Measurements from ENCODE around the gene BCORL1. TPM values are rescaled to one million over a fixed set of nuclear protein-coding genes. Genes with fewer than 3 reads are reported as not detected.

The BCORL1 gene
- total and polyA plus RNA-seq, 2 donors (not counting 1 experiment from before 2014, with no cell fraction given) = 1.9 to 14.3 TPM

- no peaks in the 10 kb centered on the region for H3K27me3 Mint-ChIP-seq
- no peak overlapping the region for H3K4me3 Mint-ChIP-seq
- no peaks in the 10 kb centered on the region for H3K4me1 Mint-ChIP-seq
- H3K9me3 Mint-ChIP-seq (ENCODE audit: insufficient read depth) = no peaks in the 10 kb centered on the region
- DNase-seq (no peak), ATAC-seq (ENCODE audit: low read depth) (no peak)
- Histone ChIP-seq H3K4me1 (ENCODE audit: control insufficient read depth in 2 of 2, insufficient read depth in 2 of 2, low read length in 2 of 2) (no peaks in the 10 kb centered on the region), H3K9me3 (ENCODE audit: control extremely low read depth in 1 of 3, control insufficient read depth in 2 of 3, insufficient read depth in 1 of 3, low read length in 2 of 3) (no peaks in the 10 kb centered on the region), H3K9ac (ENCODE audit: low read length) (no peak overlapping the region), H3K27ac (ENCODE audit: low read length in 2 of 2) (no peak overlapping the region), H3K27me3 (replicated peaks in 1 of 4; ENCODE audit: control extremely low read depth in 1 of 4, control insufficient read depth in 3 of 4, insufficient read depth in 4 of 4, low read length in 3 of 4) (no peaks in the 10 kb centered on the region), H3K4me2 (replicated peaks; ENCODE audit: low read depth, low read length, poor library complexity, severe bottlenecking) (no peak overlapping the region), H3K79me2 (ENCODE audit: control insufficient read depth, insufficient read depth, low read length) (no peaks in the 10 kb centered on the region), H3K4me3 (ENCODE audit: control extremely low read depth in 1 of 5, extremely low read depth in 1 of 5, insufficient read depth in 1 of 5, low read depth in 2 of 5, low read length in 4 of 5) (no peak overlapping the region), H2AFZ (ENCODE audit: insufficient read depth, low read depth, low read length, poor library complexity, severe bottlenecking) (no peak overlapping the region), H3K36me3 (replicated peaks in 1 of 2; ENCODE audit: control extremely low read depth in 1 of 2, control insufficient read depth in 1 of 2, extremely low read depth in 1 of 2, insufficient read depth in 2 of 2, low read length in 1 of 2) (peaks cover 0 to 8% of the 10 kb centered on the region in 2 experiments), H4K20me1 (ENCODE audit: control insufficient read depth, insufficient read depth, low read length, poor library complexity, severe bottlenecking) (no peaks in the 10 kb centered on the region)
- H3K27ac Mint-ChIP-seq = no peak overlapping the region
- no peak for TF ChIP-seq EZH2 (IDR thresholded peaks at IDR 0.05; ENCODE audit: borderline replicate concordance, insufficient read depth, low read depth, low read length, poor library complexity, severe bottlenecking)
- no peak for TF ChIP-seq CTCF (IDR thresholded peaks at IDR 0.05)
- ChIA-PET CTCF (interaction anchor here (0.6 to 3.1 kb wide), 3 partner anchors 11 to 93 kb away, joined by 4 to 18 read pairs (median 6); no protein-coding TSS in a partner anchor), POLR2A (no interaction called here)
- intact Hi-C loops (cut with micrococcal nuclease) = no loop called here
- no CpG with 5 or more reads among the region's 1 CpG for WGBS (ENCODE audit: insufficient coverage)
Measured at GRCh38 chrX:130018143-130018542, 35.7 kb downstream of the BCORL1 start.

- Mint-ChIP-seq H3K4me1 (peaks cover 13% of the 10 kb centered on the region), H3K9me3 (ENCODE audit: insufficient read depth) (no peaks in the 10 kb centered on the region), H3K27me3 (no peaks in the 10 kb centered on the region), H3K27ac (no peak overlapping the region), H3K4me3 (no peak overlapping the region)
- intact Hi-C loops (cut with micrococcal nuclease) = loop anchor here (10.0 kb wide), 1 partner anchor 176 kb away; the partner anchor contains the start of gene ZDHHC9
- no peak overlapping the region for H2AFZ ChIP-seq (ENCODE audit: insufficient read depth, low read depth, low read length, poor library complexity, severe bottlenecking)
- H3K4me3 ChIP-seq (ENCODE audit: control extremely low read depth in 1 of 5, extremely low read depth in 1 of 5, insufficient read depth in 1 of 5, low read depth in 2 of 5, low read length in 4 of 5) = no peak overlapping the region
- H3K27ac ChIP-seq (ENCODE audit: low read length in 2 of 2) = no peak overlapping the region
- no peaks in the 10 kb centered on the region for H3K9me3 ChIP-seq (ENCODE audit: control extremely low read depth in 1 of 3, control insufficient read depth in 2 of 3, insufficient read depth in 1 of 3, low read length in 2 of 3)
- H3K4me2 ChIP-seq (replicated peaks; ENCODE audit: low read depth, low read length, poor library complexity, severe bottlenecking) = no peak overlapping the region
- H3K36me3 ChIP-seq (replicated peaks in 1 of 2; ENCODE audit: control extremely low read depth in 1 of 2, control insufficient read depth in 1 of 2, extremely low read depth in 1 of 2, insufficient read depth in 2 of 2, low read length in 1 of 2) = peaks cover 0 to 10% of the 10 kb centered on the region in 2 experiments
- no peaks in the 10 kb centered on the region for H3K27me3 ChIP-seq (replicated peaks in 1 of 4; ENCODE audit: control extremely low read depth in 1 of 4, control insufficient read depth in 3 of 4, insufficient read depth in 4 of 4, low read length in 3 of 4)
- CTCF ChIA-PET = interaction anchor here (1.6 kb wide), 1 partner anchor 96 kb away, joined by 3 read pairs; no protein-coding TSS in a partner anchor
- H3K9ac ChIP-seq (ENCODE audit: low read length) = no peak overlapping the region
- H3K4me1 ChIP-seq (ENCODE audit: control insufficient read depth in 2 of 2, insufficient read depth in 2 of 2, low read length in 2 of 2) = peaks cover 13 to 20% of the 10 kb centered on the region in 2 donors
- H4K20me1 ChIP-seq (ENCODE audit: control insufficient read depth, insufficient read depth, low read length, poor library complexity, severe bottlenecking) = no peaks in the 10 kb centered on the region
- POLR2A ChIA-PET = no interaction called here
- DNase-seq (no peak), ATAC-seq (ENCODE audit: low read depth) (no peak)
- 92% methylated on average over 2 of the region's 15 CpGs for WGBS (ENCODE audit: insufficient coverage)
- TF ChIP-seq EZH2 (IDR thresholded peaks at IDR 0.05; ENCODE audit: borderline replicate concordance, insufficient read depth, low read depth, low read length, poor library complexity, severe bottlenecking) = no peak
- TF ChIP-seq CTCF (IDR thresholded peaks at IDR 0.05) = no peak
- no peaks in the 10 kb centered on the region for H3K79me2 ChIP-seq (ENCODE audit: control insufficient read depth, insufficient read depth, low read length)
Measured at GRCh38 chrX:130020661-130021324, 38.4 kb downstream of the BCORL1 start.

All from B cell (primary cell).